MM.1S (cell line): ENCODE data around the gene ULBP3.

ENCODE experiments used
- DNase-seq: peaks from one replicate; pipeline ENCODE4 v3.0.0-alpha.2; 2015
- H2AFZ ChIP-seq: fragments of 300-600 bp; sonication (generic); 2 replicates; pipeline ENCODE4 v1.6.0; 2016; ENCODE audit warnings: antibody characterized with exemption, low read length
- H3F3A ChIP-seq: fragments of 300-600 bp; sonication (generic); 2 replicates; pipeline ENCODE4 v1.6.1; 2016; ENCODE audit warnings: mild to moderate bottlenecking, antibody characterized with exemption, low read length, moderate library complexity, mixed read lengths; ENCODE audit not compliant: insufficient read depth
- H3K27ac ChIP-seq: fragments of 300-600 bp; sonication (generic); 2 replicates; pipeline ENCODE4 v1.5.1; 2016; ENCODE audit warnings: mild to moderate bottlenecking, low read length
- H3K27me3 ChIP-seq: fragments of 300-600 bp; sonication (generic); replicated peaks from 2 replicates; pipeline ENCODE4 v1.6.0; 2016; ENCODE audit warnings: low read length; ENCODE audit not compliant: insufficient read depth
- H3K36me3 ChIP-seq: fragments of 300-600 bp; sonication (generic); replicated peaks from 2 replicates; pipeline ENCODE4 v1.6.1; 2016; ENCODE audit warnings: mild to moderate bottlenecking, low read length, mixed read lengths; ENCODE audit not compliant: insufficient read depth
- H3K4me1 ChIP-seq: fragments of 300-600 bp; sonication (generic); 2 replicates; pipeline ENCODE4 v1.6.1; 2016; ENCODE audit warnings: low read length, mixed read lengths
- H3K4me2 ChIP-seq: fragments of 300-600 bp; sonication (generic); 2 replicates; pipeline ENCODE4 v1.6.0; 2016; ENCODE audit warnings: low read depth, low read length
- H3K4me3 ChIP-seq: fragments of 300-600 bp; sonication (generic); 2 replicates; pipeline ENCODE4 v1.5.1; 2016; ENCODE audit warnings: low read length, mixed read lengths
- H3K79me2 ChIP-seq: fragments of 300-600 bp; sonication (generic); 2 replicates; pipeline ENCODE4 v1.6.1; 2016; ENCODE audit warnings: mixed run types, low read length, mixed read lengths
- H3K9ac ChIP-seq: fragments of 300-600 bp; sonication (generic); 2 replicates; pipeline ENCODE4 v1.6.1; 2016; ENCODE audit warnings: low read length, mixed read lengths
- H3K9me2 ChIP-seq: fragments of 300-600 bp; sonication (generic); replicated peaks from 2 replicates; pipeline ENCODE4 v1.6.1; 2016; ENCODE audit warnings: mild to moderate bottlenecking, low read length, mixed read lengths; ENCODE audit not compliant: insufficient read depth
- H3K9me3 ChIP-seq: fragments of 300-600 bp; sonication (generic); replicated peaks from 2 replicates; pipeline ENCODE4 v1.6.1; 2016; ENCODE audit warnings: mild to moderate bottlenecking, low read length, mixed read lengths; ENCODE audit not compliant: insufficient read depth
- H4K20me1 ChIP-seq: fragments of 300-600 bp; sonication (generic); 2 replicates; pipeline ENCODE4 v1.6.1; 2016; ENCODE audit warnings: mild to moderate bottlenecking, low read length, moderate library complexity, mixed read lengths; ENCODE audit not compliant: insufficient read depth
- CTCF ChIP-seq: fragments of 300-600 bp; sonication (generic); IDR thresholded peaks from 2 replicates; pipeline ENCODE4 v1.5.1; 2016; ENCODE audit warnings: antibody characterized with exemption, low read length, mixed read lengths
- EZH2 ChIP-seq: fragments of 300-600 bp; sonication (generic); optimal IDR thresholded peaks from 2 replicates; pipeline ENCODE3; 2017; ENCODE audit warnings: low read depth, mild to moderate bottlenecking, antibody characterized with exemption, low read length, mixed read lengths
- EZH2phosphoT487 ChIP-seq: fragments of 300-600 bp; sonication (generic); IDR thresholded peaks from 2 replicates; pipeline ENCODE4 v1.6.1; 2018; ENCODE audit warnings: antibody characterized with exemption, low read length

The ULBP3 gene

GRCh38 chr6:150116200-150116800, 47.4 kb upstream of the ULBP3 start:
- H3K27me3 ChIP-seq: no peaks in the 10 kb centered on the region
- no peak overlapping the region for H3K4me3 ChIP-seq
- H4K20me1 ChIP-seq: no peaks in the 10 kb centered on the region
- no peaks in the 10 kb centered on the region for H3K79me2 ChIP-seq
- DNase-seq: no peak
- H3K36me3 ChIP-seq: no peaks in the 10 kb centered on the region
- no peak overlapping the region for H3K27ac ChIP-seq
- H3K4me2 ChIP-seq: no peak overlapping the region
- TF ChIP-seq EZH2phosphoT487: no peak
- no peak for TF ChIP-seq EZH2
- TF ChIP-seq CTCF: no peak
- H3K9me3 ChIP-seq: no peaks in the 10 kb centered on the region
- no peak overlapping the region for H3K9ac ChIP-seq
- no peaks in the 10 kb centered on the region for H3K4me1 ChIP-seq
- H3F3A ChIP-seq: no peaks in the 10 kb centered on the region
- H2AFZ ChIP-seq: no peak overlapping the region
- no peaks in the 10 kb centered on the region for H3K9me2 ChIP-seq

- H3K4me2 ChIP-seq: no peak overlapping the region
These were observed 46.8 kb upstream of the ULBP3 start for GRCh38 chr6:150115769-150116168.

GRCh38 chr6:150112233-150112632, 43.3 kb upstream of the ULBP3 start:
- no peaks in the 10 kb centered on the region for H3K9me3 ChIP-seq
- TF ChIP-seq CTCF: no peak
- no peak for TF ChIP-seq EZH2phosphoT487
- no peak for TF ChIP-seq EZH2
- H3K4me3 ChIP-seq: no peak overlapping the region
- H3K9ac ChIP-seq: no peak overlapping the region
- DNase-seq: no peak
- H3K4me2 ChIP-seq: no peak overlapping the region
- no peaks in the 10 kb centered on the region for H3K36me3 ChIP-seq
- H3K27ac ChIP-seq: no peak overlapping the region
- no peaks in the 10 kb centered on the region for H3K9me2 ChIP-seq
- no peaks in the 10 kb centered on the region for H3K4me1 ChIP-seq
- no peaks in the 10 kb centered on the region for H3F3A ChIP-seq
- no peaks in the 10 kb centered on the region for H3K79me2 ChIP-seq
- no peaks in the 10 kb centered on the region for H3K27me3 ChIP-seq
- H4K20me1 ChIP-seq: no peaks in the 10 kb centered on the region
- H2AFZ ChIP-seq: no peak overlapping the region

More at GRCh38 chr6:150115769-150116168, 46.8 kb upstream of the ULBP3 start:
- H3K4me3 ChIP-seq: no peak overlapping the region
- no peaks in the 10 kb centered on the region for H4K20me1 ChIP-seq
- H3K27ac ChIP-seq: no peak overlapping the region
- H3K79me2 ChIP-seq: no peaks in the 10 kb centered on the region
- H3K4me1 ChIP-seq: no peaks in the 10 kb centered on the region
- H3K36me3 ChIP-seq: no peaks in the 10 kb centered on the region
- no peaks in the 10 kb centered on the region for H3K9me3 ChIP-seq
- no peaks in the 10 kb centered on the region for H3K9me2 ChIP-seq
- no peak overlapping the region for H2AFZ ChIP-seq
- no peak overlapping the region for H3K9ac ChIP-seq
- TF ChIP-seq CTCF: no peak
- DNase-seq: no peak
- H3F3A ChIP-seq: no peaks in the 10 kb centered on the region
- H3K27me3 ChIP-seq: no peaks in the 10 kb centered on the region
